HG03565 (cell line): ENCODE measurements around the gene GSTA2.
"Not testable (repeated sequence)": the region's sequence is repeated elsewhere in the genome, so short reads cannot be mapped to it uniquely, and the experiment has no call there.

Source experiments
- ATAC-seq: cut with Tn5 transposase; IDR thresholded peaks from one replicate; pipeline ENCODE4 v1.9.1; 2021; ENCODE audit warnings: mild to moderate bottlenecking, moderate library complexity; ENCODE audit not compliant: unreplicated experiment

Gene GSTA2

DNA sequence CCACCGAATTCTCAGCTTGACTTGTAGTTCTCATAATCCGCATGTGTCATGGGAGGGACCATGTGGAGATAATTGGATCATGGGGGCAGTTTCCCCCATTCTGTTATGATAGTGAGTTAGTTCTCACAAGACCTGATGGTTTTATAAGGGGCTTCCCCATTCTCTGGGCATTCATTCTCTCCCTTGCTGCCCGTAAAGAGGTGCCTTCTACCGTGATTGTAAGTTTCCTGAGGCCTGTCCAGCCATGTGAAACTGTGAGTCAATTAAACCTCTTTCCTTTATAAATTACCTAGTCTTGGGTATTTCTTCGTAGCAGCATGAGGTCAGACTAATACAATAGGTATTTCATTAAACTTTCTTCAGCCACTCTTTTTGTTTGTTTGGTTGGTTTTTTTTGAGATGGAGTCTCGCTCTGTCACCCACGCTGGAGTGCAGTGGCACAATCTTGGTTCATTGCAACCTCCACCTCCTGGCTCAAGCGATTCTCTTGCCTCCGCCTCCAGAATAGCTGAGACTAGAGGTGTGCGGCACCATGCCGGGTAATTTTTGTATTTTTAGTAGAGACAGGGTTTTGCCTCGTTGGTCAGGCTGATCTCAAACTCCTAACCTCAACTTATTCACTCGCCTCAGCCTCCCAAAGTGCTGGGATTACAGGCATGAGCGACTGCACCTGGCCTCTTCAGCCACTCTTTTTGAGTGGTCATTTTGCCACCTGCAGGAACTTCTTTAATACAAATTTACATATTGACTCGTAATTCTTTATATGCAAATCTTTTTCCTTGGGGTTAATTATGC lies 36.3 kb downstream of the GSTA2 start:
- ATAC-seq, result no peak

DNA sequence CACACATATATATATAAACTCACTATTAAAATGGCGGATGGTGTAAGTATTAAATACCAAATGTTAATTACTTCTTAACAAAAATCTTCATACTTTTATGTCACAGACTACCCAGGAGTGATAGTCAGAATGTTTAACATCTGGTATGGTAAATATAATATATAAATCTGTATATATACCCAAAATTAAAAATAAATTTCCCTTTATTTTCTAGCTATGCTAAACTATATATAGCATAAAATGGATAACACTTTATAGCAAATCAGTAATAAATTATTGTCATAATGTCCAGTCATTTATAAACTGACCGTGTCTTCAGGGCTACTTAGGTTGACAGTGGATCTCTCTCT lies 37.1 kb downstream of the GSTA2 start:
- ATAC-seq, result no peak

DNA sequence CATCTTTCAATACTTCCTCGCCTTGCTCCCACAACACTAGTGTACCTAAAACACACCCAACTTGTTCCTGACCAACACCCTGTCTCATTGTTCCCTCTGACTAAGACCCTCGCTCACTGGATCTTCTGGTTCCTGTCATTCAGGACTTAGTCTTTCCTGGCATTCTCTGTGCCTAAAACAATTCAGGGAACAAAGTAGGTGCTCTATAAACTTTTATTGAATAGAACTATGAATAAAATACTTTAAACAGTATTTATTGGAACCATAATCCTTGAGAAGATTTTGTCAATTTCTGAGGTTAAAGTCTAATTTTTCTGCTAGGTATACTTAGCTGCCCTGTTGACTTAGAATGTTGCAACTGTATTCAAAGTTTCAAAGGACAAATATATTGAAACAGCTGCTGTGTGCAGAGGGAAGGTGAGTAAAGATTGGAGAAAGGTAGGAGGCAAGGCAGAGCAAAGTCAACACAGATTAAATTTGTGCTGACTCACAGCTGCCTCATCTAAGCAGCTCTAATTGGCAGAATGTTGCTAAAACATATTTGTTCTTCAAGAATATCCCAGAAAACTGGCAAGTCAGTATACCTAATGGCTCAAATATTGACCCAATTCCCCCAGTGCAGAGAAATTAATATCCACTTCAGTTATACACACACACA lies 37.6 kb downstream of the GSTA2 start:
- ATAC-seq, result no peak

- ATAC-seq, result no peak
Measured at GRCh38 chr6:52725143-52725534, 38.1 kb downstream of the GSTA2 start.

GRCh38 chr6:52724406-52725121 lies 38.7 kb downstream of the GSTA2 start:
- peak; percentile 99 for ATAC-seq

DNA sequence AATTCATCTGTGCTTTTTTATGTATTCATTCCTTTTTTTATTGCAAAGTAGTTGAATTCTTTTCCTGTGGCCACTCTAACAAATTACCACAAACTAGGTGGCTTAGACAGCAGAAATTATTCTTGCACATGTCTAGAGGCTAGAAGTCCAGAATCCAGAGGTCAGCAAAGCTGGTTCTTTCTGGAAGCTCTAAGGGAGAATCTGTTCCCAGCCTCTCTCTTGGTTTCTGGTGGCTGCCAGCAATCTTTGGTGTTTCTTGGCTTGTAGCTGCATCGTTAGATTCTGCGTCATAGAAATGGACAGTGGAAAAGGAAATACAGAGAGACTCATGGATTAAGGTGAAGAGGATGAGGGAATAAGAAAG lies 39.3 kb downstream of the GSTA2 start:
- no peak for ATAC-seq

GRCh38 chr6:52720321-52720720 lies 43.0 kb downstream of the GSTA2 start:
- ATAC-seq, result no peak

DNA sequence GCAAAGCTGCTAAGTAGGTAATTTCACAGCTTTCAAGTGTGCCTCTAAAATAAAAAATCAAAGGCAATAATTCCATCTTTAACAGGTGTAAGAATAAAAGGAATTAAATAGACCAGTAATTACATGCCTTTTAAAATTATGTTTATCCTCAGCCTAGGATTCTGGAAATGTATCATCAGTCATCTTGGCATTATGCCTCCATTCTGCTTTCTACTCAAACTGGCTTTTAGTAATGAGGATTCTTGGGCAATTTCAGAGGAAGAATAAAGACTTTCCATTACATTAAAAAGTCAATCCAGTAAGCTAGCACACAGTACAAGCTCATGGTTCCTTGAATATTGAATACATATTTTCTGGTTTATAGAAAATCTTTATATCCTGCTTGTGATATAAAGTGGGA lies 44.7 kb downstream of the GSTA2 start:
- ATAC-seq, result no peak

GRCh38 chr6:52714761-52715160 lies 48.5 kb downstream of the GSTA2 start:
- not testable (repeated sequence) for ATAC-seq

DNA sequence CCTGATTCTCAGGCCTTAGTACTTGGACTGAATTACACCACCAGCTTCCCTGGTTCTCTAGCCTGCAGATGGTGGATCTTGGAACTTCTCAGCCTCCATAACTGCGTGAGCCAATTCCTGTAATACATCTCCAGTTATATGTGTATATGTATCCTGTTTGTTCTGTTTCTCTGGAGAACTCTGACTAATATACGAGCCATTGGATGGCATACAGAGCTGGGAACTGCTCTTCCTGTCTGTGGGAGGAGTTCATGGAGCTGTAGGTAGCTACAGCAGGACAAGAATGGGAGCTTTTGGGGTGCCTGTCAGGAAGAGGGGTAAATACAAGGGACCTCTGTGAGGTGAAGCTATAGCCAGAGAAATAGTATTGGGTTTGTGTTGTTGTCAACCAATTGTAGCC lies 51.1 kb downstream of the GSTA2 start:
- no peak for ATAC-seq

DNA sequence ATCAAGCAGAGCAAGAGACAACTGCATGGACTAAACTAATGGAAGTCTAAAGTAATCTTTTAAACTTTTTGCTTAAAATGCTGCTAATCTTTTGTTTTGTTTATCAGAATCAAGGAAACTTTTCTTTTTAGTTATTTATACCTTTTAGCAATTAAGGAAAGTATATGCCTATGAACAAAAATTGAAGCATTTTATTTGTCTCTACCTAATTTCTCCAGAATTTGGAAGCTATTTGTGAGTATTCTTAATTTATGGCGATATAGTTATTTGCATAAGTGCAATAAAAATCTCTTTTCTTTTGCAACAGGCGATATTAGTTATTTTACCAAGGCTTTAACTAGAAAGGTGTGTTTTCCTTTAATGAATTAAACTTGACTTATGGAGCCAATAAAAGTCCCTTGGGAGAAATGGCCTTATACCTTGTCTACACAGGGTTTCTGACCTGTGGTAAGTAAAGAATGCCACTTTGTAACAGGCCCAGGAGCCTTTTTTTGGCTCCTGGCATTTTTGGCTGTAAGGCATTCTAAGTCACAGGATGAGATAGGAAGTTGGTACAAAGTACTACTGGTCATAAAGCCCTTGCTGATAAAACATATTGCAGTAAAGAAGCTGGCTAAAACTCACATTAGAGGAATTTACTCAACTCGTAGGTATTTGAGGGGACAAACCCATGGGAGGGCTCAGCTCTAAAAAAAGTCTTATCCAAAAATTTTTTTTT lies 55.2 kb downstream of the GSTA2 start:
- no peak for ATAC-seq

DNA sequence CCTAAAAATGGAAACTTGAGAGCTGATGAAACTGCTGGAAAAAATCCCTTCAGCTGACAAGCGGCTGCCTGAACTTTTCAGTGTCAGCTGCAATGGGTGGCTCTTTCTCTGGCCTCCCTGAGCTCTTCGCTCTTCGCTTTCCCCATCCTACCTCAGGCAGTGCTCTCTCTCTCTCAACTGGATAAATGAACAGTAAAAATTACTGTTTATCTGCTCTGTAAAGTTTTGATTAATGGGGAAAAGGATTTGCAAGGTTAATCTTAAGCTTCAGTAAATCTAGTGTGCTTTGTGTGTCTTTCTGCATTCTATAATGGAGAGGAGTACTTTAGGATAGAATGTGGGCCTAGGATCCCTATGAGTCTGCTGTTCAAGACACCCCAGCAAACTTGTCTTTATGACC lies 57.3 kb downstream of the GSTA2 start:
- no peak for ATAC-seq

GRCh38 chr6:52704781-52705502 lies 58.3 kb downstream of the GSTA2 start:
- not testable (repeated sequence) for ATAC-seq

DNA sequence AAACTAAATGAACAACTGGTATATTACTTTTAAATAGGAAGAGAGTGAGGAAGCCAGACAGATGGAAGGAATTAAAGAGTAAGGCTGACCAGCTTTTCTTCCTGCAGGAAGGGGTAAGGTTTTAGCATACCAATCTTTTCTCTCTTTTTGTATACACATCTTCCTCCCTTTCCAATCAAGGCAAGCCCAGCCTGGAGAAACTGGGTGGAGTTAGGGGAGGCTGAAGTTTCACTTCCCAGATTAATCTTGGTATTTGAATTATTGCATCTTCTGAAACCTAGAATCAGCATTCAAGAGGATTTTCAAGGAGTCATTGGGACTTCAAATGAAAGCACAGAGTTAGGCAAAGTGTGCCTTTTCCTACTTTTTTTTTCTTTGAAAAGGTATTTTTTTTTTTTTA lies 59.2 kb downstream of the GSTA2 start:
- no peak for ATAC-seq
